Endothelial cell (in vitro differentiated cells): Measurements from ENCODE around the gene TBL1X. TPM values are rescaled to one million over a fixed set of nuclear protein-coding genes. Genes with fewer than 3 reads are reported as not detected.

Experiments used
- DNase-seq: peaks from one replicate; pipeline ENCODE4 v3.0.0; 2021; ENCODE audit warnings: low spot score
- H3K27ac Mint-ChIP-seq: one replicate; pipeline ENCODE4 v1.8.0; 2021; ENCODE audit warnings: mixed read lengths, inconsistent platforms; ENCODE audit not compliant: unreplicated experiment
- H3K27me3 Mint-ChIP-seq: one replicate; pipeline ENCODE4 v1.8.0; 2021; ENCODE audit warnings: mild to moderate bottlenecking, moderate library complexity, mixed read lengths, inconsistent platforms; ENCODE audit not compliant: unreplicated experiment
- H3K36me3 Mint-ChIP-seq: one replicate; pipeline ENCODE4 v1.8.0; 2021; ENCODE audit warnings: mild to moderate bottlenecking, low read depth, mixed read lengths, inconsistent platforms; ENCODE audit not compliant: unreplicated experiment
- H3K4me1 Mint-ChIP-seq: one replicate; pipeline ENCODE4 v1.8.0; 2021; ENCODE audit warnings: mild to moderate bottlenecking, mixed read lengths, inconsistent platforms; ENCODE audit not compliant: unreplicated experiment
- H3K4me3 Mint-ChIP-seq: one replicate; pipeline ENCODE4 v1.8.0; 2021; ENCODE audit warnings: mild to moderate bottlenecking, mixed read lengths, inconsistent platforms; ENCODE audit not compliant: unreplicated experiment
- H3K9me3 Mint-ChIP-seq: one replicate; pipeline ENCODE4 v1.8.0; 2021; ENCODE audit warnings: mixed read lengths, inconsistent platforms; ENCODE audit not compliant: unreplicated experiment
- total RNA-seq: library from RNA; stranded (reverse); fragmentation: NEBNext Ultra II Directional; extraction: Animal tissue kit (Norgen Biotek cat#: 25700); gene quantifications from one replicate; pipeline ENCODE4 v1.2.1, GENCODE V29; 2021; ENCODE audit not compliant: unreplicated experiment
- TF ChIP-seq, protein P1 (sequence below): fragments of 200-600 bp; sonication (generic); IDR thresholded peaks from one replicate; pipeline ENCODE4 v1.5.0; 2021; ENCODE audit warnings: antibody characterized with exemption; ENCODE audit not compliant: unreplicated experiment

TBL1X gene
- total RNA-seq, 1 donor from 2014 or later = 19.4 TPM

- H3K4me3 Mint-ChIP-seq = no peak overlapping the region
- no peaks in the 10 kb centered on the region for H3K36me3 Mint-ChIP-seq
- DNase-seq = no peak
- H3K4me1 Mint-ChIP-seq = no peaks in the 10 kb centered on the region
- no peak overlapping the region for H3K27ac Mint-ChIP-seq
- no peaks in the 10 kb centered on the region for H3K27me3 Mint-ChIP-seq
- TF ChIP-seq, protein P1, sequence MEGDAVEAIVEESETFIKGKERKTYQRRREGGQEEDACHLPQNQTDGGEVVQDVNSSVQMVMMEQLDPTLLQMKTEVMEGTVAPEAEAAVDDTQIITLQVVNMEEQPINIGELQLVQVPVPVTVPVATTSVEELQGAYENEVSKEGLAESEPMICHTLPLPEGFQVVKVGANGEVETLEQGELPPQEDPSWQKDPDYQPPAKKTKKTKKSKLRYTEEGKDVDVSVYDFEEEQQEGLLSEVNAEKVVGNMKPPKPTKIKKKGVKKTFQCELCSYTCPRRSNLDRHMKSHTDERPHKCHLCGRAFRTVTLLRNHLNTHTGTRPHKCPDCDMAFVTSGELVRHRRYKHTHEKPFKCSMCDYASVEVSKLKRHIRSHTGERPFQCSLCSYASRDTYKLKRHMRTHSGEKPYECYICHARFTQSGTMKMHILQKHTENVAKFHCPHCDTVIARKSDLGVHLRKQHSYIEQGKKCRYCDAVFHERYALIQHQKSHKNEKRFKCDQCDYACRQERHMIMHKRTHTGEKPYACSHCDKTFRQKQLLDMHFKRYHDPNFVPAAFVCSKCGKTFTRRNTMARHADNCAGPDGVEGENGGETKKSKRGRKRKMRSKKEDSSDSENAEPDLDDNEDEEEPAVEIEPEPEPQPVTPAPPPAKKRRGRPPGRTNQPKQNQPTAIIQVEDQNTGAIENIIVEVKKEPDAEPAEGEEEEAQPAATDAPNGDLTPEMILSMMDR = no peak
- no peaks in the 10 kb centered on the region for H3K9me3 Mint-ChIP-seq
Observed at GRCh38 chrX:9606971-9607370, 142.1 kb downstream of the TBL1X start.

DNA sequence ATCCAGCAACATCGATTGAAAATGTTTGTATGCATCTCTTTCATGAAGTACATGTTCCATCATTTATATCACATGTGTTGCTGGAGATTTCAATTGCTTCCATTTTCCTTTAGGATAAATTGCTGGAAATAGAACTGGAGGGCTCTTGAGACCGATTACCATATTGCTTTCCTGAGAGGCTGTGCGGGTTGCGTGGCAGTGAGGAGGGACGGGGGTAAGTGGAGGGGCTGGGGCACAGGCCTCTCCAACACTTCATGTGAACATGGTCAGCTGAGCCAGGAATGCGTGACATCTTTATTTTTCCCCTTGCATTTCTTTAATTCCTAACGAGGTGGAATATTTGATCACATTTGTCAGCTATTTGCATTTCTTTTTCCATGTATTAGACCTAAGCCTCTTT, 144.6 kb downstream of the TBL1X start:
- Mint-ChIP-seq H3K4me3 (no peak overlapping the region), H3K27ac (no peak overlapping the region), H3K27me3 (no peaks in the 10 kb centered on the region), H3K9me3 (no peaks in the 10 kb centered on the region), H3K4me1 (no peaks in the 10 kb centered on the region), H3K36me3 (no peaks in the 10 kb centered on the region)
- TF ChIP-seq, protein P1 = no peak
- no peak for DNase-seq

DNA sequence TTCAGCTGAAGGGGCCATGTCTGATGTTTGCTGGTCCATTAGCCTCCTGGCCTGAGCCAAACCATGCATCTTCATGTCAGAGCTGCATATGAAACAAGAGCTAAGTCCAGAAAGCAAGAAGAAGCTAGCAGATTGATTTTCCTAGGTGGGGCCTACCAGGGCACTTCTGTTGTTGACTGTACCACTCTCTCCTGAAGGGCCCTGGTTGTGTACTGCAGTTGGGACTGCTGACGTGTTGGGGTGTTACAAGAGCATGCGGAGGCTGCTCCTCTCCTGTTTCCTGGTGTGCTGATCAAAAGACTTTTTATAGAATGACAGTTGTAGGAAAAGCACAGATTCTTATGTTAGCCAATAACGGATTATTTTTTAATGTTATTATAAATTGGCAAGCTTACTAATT, 145.1 kb downstream of the TBL1X start:
- no peaks in the 10 kb centered on the region for H3K36me3 Mint-ChIP-seq
- H3K27ac Mint-ChIP-seq = no peak overlapping the region
- no peak overlapping the region for H3K4me3 Mint-ChIP-seq
- no peaks in the 10 kb centered on the region for H3K4me1 Mint-ChIP-seq
- no peak for DNase-seq
- TF ChIP-seq, protein P1 = no peak
- no peaks in the 10 kb centered on the region for H3K9me3 Mint-ChIP-seq
- H3K27me3 Mint-ChIP-seq = no peaks in the 10 kb centered on the region

- TF ChIP-seq, protein P1 = no peak
- Mint-ChIP-seq H3K36me3 (no peaks in the 10 kb centered on the region), H3K9me3 (no peaks in the 10 kb centered on the region), H3K4me3 (no peak overlapping the region), H3K27me3 (no peaks in the 10 kb centered on the region), H3K4me1 (no peaks in the 10 kb centered on the region), H3K27ac (no peak overlapping the region)
- DNase-seq = no peak
Observed at GRCh38 chrX:9610771-9611392, 146.0 kb downstream of the TBL1X start.

DNA sequence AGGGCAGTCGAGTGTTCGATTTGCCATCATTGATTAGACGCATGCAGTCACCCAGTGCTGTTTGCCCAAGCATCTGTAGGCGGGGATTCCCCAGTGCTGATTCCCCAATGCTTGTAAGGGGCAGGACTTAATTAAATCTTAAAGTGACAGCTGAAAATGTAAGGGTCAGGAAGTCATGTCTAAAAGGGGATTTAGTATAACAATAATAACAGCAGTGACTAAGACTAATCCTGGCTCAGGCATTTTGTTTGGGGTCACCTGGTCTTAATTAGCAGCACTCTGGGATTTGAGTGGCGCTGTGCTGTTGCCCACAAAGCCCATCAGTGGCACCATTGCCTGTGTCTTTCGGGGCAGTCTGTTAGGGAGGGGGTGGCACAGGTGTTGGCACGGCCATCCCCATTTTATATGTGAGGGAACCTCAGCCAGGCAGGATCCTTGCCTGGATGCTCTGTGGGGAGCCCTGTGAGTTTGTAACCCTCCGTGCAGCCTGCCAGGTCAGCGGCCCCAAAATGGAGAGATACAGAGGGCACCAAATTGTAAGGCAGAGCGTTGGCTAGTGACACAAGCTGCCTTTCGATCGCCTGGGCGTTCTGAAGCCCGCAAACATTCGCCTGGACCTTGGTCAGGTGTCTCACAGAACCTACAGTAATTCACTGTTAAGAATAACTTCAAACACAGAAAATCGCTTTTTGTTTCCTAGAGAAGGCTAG, 146.7 kb downstream of the TBL1X start:
- Mint-ChIP-seq H3K27me3 (no peaks in the 10 kb centered on the region), H3K9me3 (no peaks in the 10 kb centered on the region), H3K4me1 (no peaks in the 10 kb centered on the region), H3K36me3 (no peaks in the 10 kb centered on the region), H3K27ac (no peak overlapping the region), H3K4me3 (no peak overlapping the region)
- DNase-seq = no peak
- TF ChIP-seq, protein P1 = no peak
